Mucosa of descending colon (tissue), 3 donors: ENCODE data around the gene RPL31. TPM values are rescaled to one million over a fixed set of nuclear protein-coding genes. Genes with fewer than 3 reads are reported as not detected.

Source experiments
- ATAC-seq: fragments of 200-7000 bp; cut with Tn5 transposase; one replicate; pipeline ENCODE4 v1.9.1; 2020; ENCODE audit warnings: mild to moderate bottlenecking, moderate library complexity
- DNase-seq, 3 donors: peaks; one replicate each; pipeline ENCODE4 v3.0.0-alpha.2; 2020
- H3K36me3 ChIP-seq: fragments of 200-600 bp; one replicate; pipeline ENCODE4 v1.8.0; 2021; ENCODE audit warnings: low read depth, mild to moderate bottlenecking
- H3K4me1 ChIP-seq: fragments of 200-600 bp; one replicate; pipeline ENCODE4 v1.8.0; 2021; ENCODE audit warnings: low read depth, mild to moderate bottlenecking
- H3K4me3 ChIP-seq: fragments of 200-600 bp; one replicate; pipeline ENCODE4 v1.8.0; 2021; ENCODE audit warnings: mild to moderate bottlenecking
- H3K9me3 ChIP-seq: fragments of 200-600 bp; one replicate; pipeline ENCODE4 v1.8.0; 2021; ENCODE audit warnings: mild to moderate bottlenecking
- intact Hi-C, 2 donors: fragments of 100-400 bp; cut with DNase I in 1 of 2; cut with micrococcal nuclease in 1 of 2; formaldehyde crosslinking; loops; one replicate each; pipeline versions ENCODE4 v1.11.0 to v1.11.1; 2022; cut with DNase I, micrococcal nuclease
- total RNA-seq, 3 donors: library from RNA; stranded (reverse); fragmentation: NEBNext Ultra II Directional in 2 of 3; extraction: Animal tissue kit (Norgen Biotek cat#: 25700) in 2 of 3; gene quantifications; one replicate each; pipeline versions ENCODE4 v1.2.1 to v1.2.4, GENCODE V29; 2021 to 2023
- TF ChIP-seq, protein P1 (sequence below): fragments of 200-600 bp; IDR thresholded peaks from one replicate; pipeline ENCODE4 v1.8.0; 2022; ENCODE audit warnings: antibody characterized with exemption, mild to moderate bottlenecking
- donor health status: DM: no; HTN: no; CAD: no; lungs with moderate emphysema.
- donor health status: DM: no; HTN: no; CAD: no.
- donor health status: DM: no; HTN: yes; CAD: no.

Gene RPL31
- total RNA-seq, 3 donors from 2014 or later, result 933 to 1,008 (median 1,005) TPM

DNA sequence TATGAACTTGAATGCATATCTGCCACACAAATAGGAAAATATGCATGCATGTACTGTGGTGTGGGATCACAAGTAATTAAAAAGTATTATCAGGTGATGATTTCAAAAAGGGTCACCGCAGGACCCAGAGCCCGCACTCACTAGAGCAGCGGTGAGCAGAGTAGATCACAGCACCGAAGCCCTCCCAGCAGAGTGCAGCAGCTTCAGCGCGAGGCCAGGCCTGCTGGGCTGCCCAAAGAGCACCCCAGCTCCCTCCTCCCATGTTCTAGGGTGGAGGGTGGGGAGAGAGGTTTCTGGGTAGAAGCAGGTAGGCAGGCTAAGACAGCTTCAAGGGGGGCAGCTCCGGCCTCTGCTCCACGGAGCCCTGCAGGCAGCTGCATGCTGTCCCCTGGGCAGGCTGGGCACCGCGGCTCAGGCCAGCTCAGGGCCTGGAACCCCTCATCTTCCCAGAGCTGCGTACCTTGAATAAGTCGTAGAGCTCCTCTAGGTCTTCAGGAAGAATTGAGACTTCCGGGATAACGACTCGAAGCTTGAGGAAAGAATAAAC is 24.9 kb downstream of the RPL31 start:
- intact Hi-C loops, result no loop called here
- no peak for DNase-seq
- peaks cover 19% of the 10 kb centered on the region for H3K4me1 ChIP-seq
- H3K36me3 ChIP-seq, result no peaks in the 10 kb centered on the region
- H3K9me3 ChIP-seq, result no peaks in the 10 kb centered on the region
- no peak overlapping the region for H3K4me3 ChIP-seq
- TF ChIP-seq, protein P1, sequence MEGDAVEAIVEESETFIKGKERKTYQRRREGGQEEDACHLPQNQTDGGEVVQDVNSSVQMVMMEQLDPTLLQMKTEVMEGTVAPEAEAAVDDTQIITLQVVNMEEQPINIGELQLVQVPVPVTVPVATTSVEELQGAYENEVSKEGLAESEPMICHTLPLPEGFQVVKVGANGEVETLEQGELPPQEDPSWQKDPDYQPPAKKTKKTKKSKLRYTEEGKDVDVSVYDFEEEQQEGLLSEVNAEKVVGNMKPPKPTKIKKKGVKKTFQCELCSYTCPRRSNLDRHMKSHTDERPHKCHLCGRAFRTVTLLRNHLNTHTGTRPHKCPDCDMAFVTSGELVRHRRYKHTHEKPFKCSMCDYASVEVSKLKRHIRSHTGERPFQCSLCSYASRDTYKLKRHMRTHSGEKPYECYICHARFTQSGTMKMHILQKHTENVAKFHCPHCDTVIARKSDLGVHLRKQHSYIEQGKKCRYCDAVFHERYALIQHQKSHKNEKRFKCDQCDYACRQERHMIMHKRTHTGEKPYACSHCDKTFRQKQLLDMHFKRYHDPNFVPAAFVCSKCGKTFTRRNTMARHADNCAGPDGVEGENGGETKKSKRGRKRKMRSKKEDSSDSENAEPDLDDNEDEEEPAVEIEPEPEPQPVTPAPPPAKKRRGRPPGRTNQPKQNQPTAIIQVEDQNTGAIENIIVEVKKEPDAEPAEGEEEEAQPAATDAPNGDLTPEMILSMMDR, result no peak
- ATAC-seq, result no peak

DNA sequence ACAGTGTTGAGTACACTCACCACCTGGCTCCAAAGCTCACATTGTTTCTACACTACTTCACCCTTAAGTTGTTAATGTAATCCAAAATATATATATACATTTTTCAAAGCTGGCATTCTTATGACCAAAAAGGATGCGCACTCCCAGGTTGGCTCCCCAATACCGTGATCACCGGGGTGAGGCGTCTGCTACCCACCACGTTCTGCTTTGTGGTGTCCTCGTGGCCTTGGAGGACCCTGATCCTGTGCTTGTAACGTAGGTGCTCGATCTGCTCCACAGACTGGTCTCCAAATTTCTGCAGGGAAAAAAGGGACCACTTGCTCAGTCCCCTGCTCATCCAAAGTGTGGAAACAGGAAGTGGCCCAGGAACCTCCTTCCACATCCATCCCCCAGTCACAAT is 25.8 kb downstream of the RPL31 start:
- Histone ChIP-seq H3K4me1 (peaks cover 19% of the 10 kb centered on the region), H3K36me3 (no peaks in the 10 kb centered on the region), H3K9me3 (no peaks in the 10 kb centered on the region), H3K4me3 (no peak overlapping the region)
- ATAC-seq (no peak), DNase-seq (no peak)
- intact Hi-C loops, result no loop called here
- TF ChIP-seq, protein P1, result no peak

DNA sequence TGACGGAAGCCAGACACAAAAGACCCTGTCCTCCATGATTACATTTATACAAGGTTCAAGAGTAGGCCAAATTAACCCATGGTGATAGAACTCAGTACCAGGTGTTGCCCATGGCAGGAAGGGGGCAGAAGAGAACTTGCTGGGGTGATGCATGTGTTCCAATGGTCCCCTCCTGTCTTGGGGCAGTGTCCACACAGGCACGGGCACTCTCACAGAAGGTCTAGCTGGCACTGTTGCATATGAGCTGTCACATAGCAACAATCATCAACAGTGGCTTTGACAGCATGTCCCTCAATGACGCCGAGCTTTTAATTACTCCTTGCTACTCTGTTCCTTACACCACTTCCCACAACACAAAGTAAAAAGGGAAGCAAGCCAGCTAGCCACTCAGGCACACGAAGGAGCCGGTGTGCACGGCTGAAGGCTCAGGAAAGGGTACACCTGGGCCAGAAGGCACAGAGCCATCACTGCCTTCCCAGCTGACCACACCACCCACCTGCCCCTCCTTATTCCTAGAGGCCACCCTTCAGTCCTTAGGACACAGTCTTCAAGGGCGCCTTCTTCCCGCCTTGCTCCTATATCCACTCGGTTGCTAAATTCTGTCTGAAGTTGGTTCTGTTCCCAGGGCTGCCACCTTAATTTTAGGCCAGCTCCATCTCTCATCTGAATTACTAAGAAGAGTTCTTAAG is 28.9 kb downstream of the RPL31 start:
- TF ChIP-seq, protein P1, result no peak
- no peaks in the 10 kb centered on the region for H3K36me3 ChIP-seq
- no peak overlapping the region for H3K4me3 ChIP-seq
- no peak for ATAC-seq
- no peaks in the 10 kb centered on the region for H3K9me3 ChIP-seq
- no peak for DNase-seq
- H3K4me1 ChIP-seq, result peaks cover 5% of the 10 kb centered on the region
- intact Hi-C loops, result loop anchor here in 1 of 2 donors (10.0 kb wide), 1 partner anchor 124 kb away; the partner anchor contains the start of gene TBC1D8

DNA sequence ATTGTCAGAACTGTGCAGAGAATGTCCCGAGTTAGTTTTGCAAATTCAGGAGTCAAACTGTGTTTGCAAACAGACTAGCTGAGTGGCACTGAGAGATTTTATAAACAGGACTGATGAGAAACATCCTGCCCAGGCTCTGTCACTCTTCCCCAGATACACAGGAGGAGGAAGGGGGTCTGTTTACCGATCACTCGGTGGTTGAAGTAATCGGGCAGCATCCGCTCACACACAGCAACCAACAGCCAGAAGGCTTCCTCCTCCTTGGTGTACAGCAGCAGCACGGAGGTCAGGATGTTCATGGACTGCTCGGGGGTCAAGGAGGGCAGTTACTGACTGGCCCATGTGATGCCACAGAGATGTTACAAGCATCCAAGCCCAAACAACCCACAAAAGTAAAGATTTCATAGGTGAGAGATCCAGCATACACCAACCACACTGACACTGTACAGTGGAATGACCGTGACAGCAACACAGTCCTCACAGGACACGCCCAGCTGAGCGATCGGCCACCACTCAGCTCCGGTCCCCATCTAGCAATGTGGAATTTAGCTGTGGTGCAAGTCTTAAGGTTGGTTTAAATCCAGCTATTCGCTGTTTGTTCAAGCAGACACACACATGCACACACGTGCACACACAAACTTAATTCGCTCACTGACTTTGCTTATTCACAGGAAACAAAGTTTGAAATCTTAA is 30.1 kb downstream of the RPL31 start:
- H3K4me1 ChIP-seq, result no peaks in the 10 kb centered on the region
- DNase-seq, result no peak
- no peaks in the 10 kb centered on the region for H3K9me3 ChIP-seq
- TF ChIP-seq, protein P1, result no peak
- no peaks in the 10 kb centered on the region for H3K36me3 ChIP-seq
- H3K4me3 ChIP-seq, result no peak overlapping the region
- no peak for ATAC-seq
- intact Hi-C loops, result loop anchor here in 1 of 2 donors (10.0 kb wide), 1 partner anchor 123 kb away; the partner anchor contains the start of gene TBC1D8

DNA sequence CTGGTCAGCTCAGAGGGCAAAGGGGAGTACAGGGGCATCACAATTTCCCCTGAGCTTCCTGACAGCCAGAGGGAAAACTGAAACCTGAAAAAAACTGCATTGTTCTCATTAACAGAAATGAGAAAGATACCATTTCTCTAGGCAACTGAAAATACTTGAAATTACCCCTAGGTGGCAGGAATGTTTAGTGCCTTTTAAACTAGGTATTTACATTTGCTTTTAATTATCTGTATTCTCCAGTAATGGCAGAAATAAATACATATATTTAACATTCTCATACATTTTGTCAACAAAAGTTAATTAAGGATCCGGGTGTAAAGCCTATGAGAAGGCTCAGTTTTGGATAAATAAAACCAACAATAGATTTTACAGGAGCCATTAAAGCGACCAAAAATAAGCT is 34.5 kb downstream of the RPL31 start:
- Histone ChIP-seq H3K4me1 (no peaks in the 10 kb centered on the region), H3K36me3 (no peaks in the 10 kb centered on the region), H3K9me3 (no peaks in the 10 kb centered on the region), H3K4me3 (no peak overlapping the region)
- TF ChIP-seq, protein P1, result no peak
- DNase-seq (no peak), ATAC-seq (no peak)
- intact Hi-C loops, result loop anchor here in 1 of 2 donors (10.0 kb wide), 1 partner anchor 118 kb away; the partner anchor contains the start of gene TBC1D8
